Measurements from ENCODE around the gene SLC25A33. TPM values are rescaled to one million over a fixed set of nuclear protein-coding genes. Genes with fewer than 3 reads are reported as not detected.

SLC25A33 gene
- total RNA-seq, 1 donor from 2014 or later = 7.7 TPM

- Mint-ChIP-seq H3K4me1 (ENCODE audit: low read depth) (peaks cover 19% of the 10 kb centered on the region), H3K4me3 (ENCODE audit: low read depth) (peak overlapping the region; percentile 82), H3K27ac (no peak overlapping the region), H3K36me3 (ENCODE audit: insufficient read depth) (no peaks in the 10 kb centered on the region), H3K27me3 (no peaks in the 10 kb centered on the region), H3K9me3 (ENCODE audit: low read depth) (no peaks in the 10 kb centered on the region)
- DNase-seq (ENCODE audit: low spot score, unreplicated experiment) = no peak
- TF ChIP-seq, protein P1, sequence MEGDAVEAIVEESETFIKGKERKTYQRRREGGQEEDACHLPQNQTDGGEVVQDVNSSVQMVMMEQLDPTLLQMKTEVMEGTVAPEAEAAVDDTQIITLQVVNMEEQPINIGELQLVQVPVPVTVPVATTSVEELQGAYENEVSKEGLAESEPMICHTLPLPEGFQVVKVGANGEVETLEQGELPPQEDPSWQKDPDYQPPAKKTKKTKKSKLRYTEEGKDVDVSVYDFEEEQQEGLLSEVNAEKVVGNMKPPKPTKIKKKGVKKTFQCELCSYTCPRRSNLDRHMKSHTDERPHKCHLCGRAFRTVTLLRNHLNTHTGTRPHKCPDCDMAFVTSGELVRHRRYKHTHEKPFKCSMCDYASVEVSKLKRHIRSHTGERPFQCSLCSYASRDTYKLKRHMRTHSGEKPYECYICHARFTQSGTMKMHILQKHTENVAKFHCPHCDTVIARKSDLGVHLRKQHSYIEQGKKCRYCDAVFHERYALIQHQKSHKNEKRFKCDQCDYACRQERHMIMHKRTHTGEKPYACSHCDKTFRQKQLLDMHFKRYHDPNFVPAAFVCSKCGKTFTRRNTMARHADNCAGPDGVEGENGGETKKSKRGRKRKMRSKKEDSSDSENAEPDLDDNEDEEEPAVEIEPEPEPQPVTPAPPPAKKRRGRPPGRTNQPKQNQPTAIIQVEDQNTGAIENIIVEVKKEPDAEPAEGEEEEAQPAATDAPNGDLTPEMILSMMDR (IDR thresholded peaks at IDR 0.05; ENCODE audit: unreplicated experiment) = no peak
Observed at GRCh38 chr1:9590201-9590600, 50.9 kb downstream of the SLC25A33 start.

GRCh38 chr1:9590945-9591668 is 51.8 kb downstream of the SLC25A33 start:
- Mint-ChIP-seq H3K4me1 (ENCODE audit: low read depth) (peaks cover 19% of the 10 kb centered on the region), H3K36me3 (ENCODE audit: insufficient read depth) (no peaks in the 10 kb centered on the region), H3K27me3 (no peaks in the 10 kb centered on the region), H3K27ac (no peak overlapping the region), H3K4me3 (ENCODE audit: low read depth) (peak overlapping the region; percentile 23), H3K9me3 (ENCODE audit: low read depth) (no peaks in the 10 kb centered on the region)
- TF ChIP-seq, protein P1 (IDR thresholded peaks at IDR 0.05; ENCODE audit: unreplicated experiment) = no peak
- DNase-seq (ENCODE audit: low spot score, unreplicated experiment) = no peak

- no peak overlapping the region for H3K27ac Mint-ChIP-seq
- DNase-seq (ENCODE audit: low spot score, unreplicated experiment) = no peak
- no peaks in the 10 kb centered on the region for H3K9me3 Mint-ChIP-seq (ENCODE audit: low read depth)
- H3K27me3 Mint-ChIP-seq = no peaks in the 10 kb centered on the region
- TF ChIP-seq, protein P1 (IDR thresholded peaks at IDR 0.05; ENCODE audit: unreplicated experiment) = no peak
- H3K4me1 Mint-ChIP-seq (ENCODE audit: low read depth) = peaks cover 18% of the 10 kb centered on the region
- H3K4me3 Mint-ChIP-seq (ENCODE audit: low read depth) = no peak overlapping the region
- H3K36me3 Mint-ChIP-seq (ENCODE audit: insufficient read depth) = no peaks in the 10 kb centered on the region
Observed at GRCh38 chr1:9591669-9592509, 52.6 kb downstream of the SLC25A33 start.

DNA sequence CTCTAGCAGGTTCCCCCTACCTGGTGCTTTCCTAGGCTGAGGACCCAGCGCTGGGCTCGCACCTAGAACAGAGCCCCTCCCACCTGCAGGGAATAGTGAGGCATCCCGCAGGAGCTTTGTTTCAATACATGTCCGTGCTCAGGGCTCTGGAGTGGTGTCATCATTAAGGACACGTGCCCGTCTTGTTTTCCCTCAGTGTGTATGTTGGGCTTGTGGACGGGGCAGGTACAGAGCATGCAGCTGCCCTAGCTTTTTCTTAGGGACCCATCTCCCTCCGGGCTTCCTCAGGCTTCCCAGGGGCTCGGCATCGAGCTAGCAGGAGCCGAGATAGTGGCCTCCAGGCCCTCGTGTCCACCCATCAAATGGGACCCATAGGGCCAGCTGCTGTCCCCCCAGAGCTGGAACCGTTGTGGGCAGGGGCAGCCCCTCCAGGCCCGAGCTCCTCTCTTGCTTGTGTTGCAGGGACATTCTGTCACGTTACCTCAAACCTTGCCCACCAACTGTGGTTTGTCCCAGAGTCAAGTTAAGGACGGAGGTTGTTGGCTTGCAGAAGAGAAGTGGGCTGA is 53.3 kb downstream of the SLC25A33 start:
- TF ChIP-seq, protein P1 (IDR thresholded peaks at IDR 0.05; ENCODE audit: unreplicated experiment) = no peak
- H3K27me3 Mint-ChIP-seq = no peaks in the 10 kb centered on the region
- DNase-seq (ENCODE audit: low spot score, unreplicated experiment) = no peak
- no peak overlapping the region for H3K27ac Mint-ChIP-seq
- H3K9me3 Mint-ChIP-seq (ENCODE audit: low read depth) = no peaks in the 10 kb centered on the region
- H3K4me1 Mint-ChIP-seq (ENCODE audit: low read depth) = peaks cover 18% of the 10 kb centered on the region
- no peaks in the 10 kb centered on the region for H3K36me3 Mint-ChIP-seq (ENCODE audit: insufficient read depth)
- no peak overlapping the region for H3K4me3 Mint-ChIP-seq (ENCODE audit: low read depth)

GRCh38 chr1:9593147-9593491 is 53.9 kb downstream of the SLC25A33 start:
- TF ChIP-seq, protein P1 (IDR thresholded peaks at IDR 0.05; ENCODE audit: unreplicated experiment) = no peak
- Mint-ChIP-seq H3K36me3 (ENCODE audit: insufficient read depth) (peaks cover under 1% of the 10 kb centered on the region), H3K4me1 (ENCODE audit: low read depth) (peaks cover 18% of the 10 kb centered on the region), H3K27ac (peak overlapping the region; percentile 64), H3K9me3 (ENCODE audit: low read depth) (no peaks in the 10 kb centered on the region), H3K27me3 (no peaks in the 10 kb centered on the region), H3K4me3 (ENCODE audit: low read depth) (no peak overlapping the region)
- no peak for DNase-seq (ENCODE audit: low spot score, unreplicated experiment)
